ENCODE data around the gene TRIM8. TPM values are rescaled to one million over a fixed set of nuclear protein-coding genes. Genes with fewer than 3 reads are reported as not detected.
A peak's percentile ranks its signal among the peaks of the same experiment; 100 is the strongest.

TRIM8 gene
- total and polyA plus RNA-seq, 2 of the 4 experiments (the other 2 are of a cell fraction): 25.5 to 126 TPM

- H4K20me1 ChIP-seq (ENCODE audit: insufficient read depth, low read length): no peaks in the 10 kb centered on the region
- peak overlapping the region; percentile 68 for H2BK20ac ChIP-seq (ENCODE audit: low read depth, low read length)
- peak overlapping the region; percentile 45 to 64 for H4K8ac ChIP-seq (ENCODE audit: low read depth in 2 of 2, low read length in 2 of 2)
- ATAC-seq (ENCODE audit: low read depth) (peak; percentile 62), DNase-seq (no peak)
- CTCF ChIA-PET: no interaction called here
- H2BK120ac ChIP-seq (ENCODE audit: low read depth, low read length): peak overlapping the region; percentile 91
- intact Hi-C loops (cut with micrococcal nuclease): no loop called here
- H2AFZ ChIP-seq (replicated peaks; ENCODE audit: low read length, poor library complexity): peak overlapping the region; percentile 15
- peak overlapping the region; percentile 43; the same call in 1 of the 2 replicates for H3K4ac ChIP-seq (ENCODE audit: low read depth, low read length)
- no peak overlapping the region for H3K9ac ChIP-seq (ENCODE audit: low read depth, low read length)
- TF ChIP-seq CEBPB (IDR thresholded peaks at IDR 0.05; ENCODE audit: low read depth, low read length): peak; percentile 72; the same call in 1 of the 2 replicates
- TF ChIP-seq USF2 (IDR thresholded peaks at IDR 0.05; ENCODE audit: low read depth, low read length): no peak
- H3K36me3 ChIP-seq (ENCODE audit: control insufficient read depth, insufficient read depth, low read length): peaks cover 29% of the 10 kb centered on the region
- peaks cover 14 to 53% of the 10 kb centered on the region in 2 experiments; a peak in 3 of 4 replicates for H3K79me1 ChIP-seq (ENCODE audit: low read depth in 1 of 2, low read length in 2 of 2)
- peak overlapping the region; percentile 99 for H2AK5ac ChIP-seq (ENCODE audit: low read depth, low read length)
- H3K56ac ChIP-seq (ENCODE audit: extremely low read depth, insufficient read depth, low read length): peak overlapping the region; percentile 26; the same call in 1 of the 2 replicates
- peak overlapping the region; percentile 83 for H3K27ac ChIP-seq (ENCODE audit: insufficient read depth, low read length)
- H3K9me3 ChIP-seq (ENCODE audit: control insufficient read depth, insufficient read depth, low read length): no peaks in the 10 kb centered on the region
- dilution Hi-C loops (cut with HindIII; ENCODE audit: low sequenced_read_pairs, unreplicated experiment): no loop called here
- H2AK9ac ChIP-seq (replicated peaks; ENCODE audit: low read depth, low read length, poor library complexity): peak overlapping the region; percentile 89
- peak overlapping the region; percentile 28 for H4K5ac ChIP-seq (ENCODE audit: low read depth, low read length)
- H3K14ac ChIP-seq (replicated peaks; ENCODE audit: low read depth, low read length): peak overlapping the region; percentile 59
- H2BK15ac ChIP-seq (ENCODE audit: low read depth, low read length): peak overlapping the region; percentile 70; the same call in 2 of the 3 replicates
- H3K4me2 ChIP-seq (ENCODE audit: low read depth, low read length): 0 out of 2 replicates have a peak overlapping the region, but pooled peaks have one; percentile 5
- H2BK5ac ChIP-seq (ENCODE audit: low read depth, low read length, poor library complexity, severe bottlenecking): peak overlapping the region; percentile 86
- no CpG with 5 or more reads among the region's 4 CpGs for WGBS, 2 experiments (ENCODE audit: extremely low coverage in 2 of 2, insufficient read length in 1 of 2)
- H3K9me1 ChIP-seq (ENCODE audit: insufficient read depth, low read length): peaks cover 41% of the 10 kb centered on the region
- H3K18ac ChIP-seq (ENCODE audit: low read depth, low read length): peak overlapping the region; percentile 43
- POLR2A ChIA-PET (ENCODE audit: unreplicated experiment): interaction anchor here (0.6 kb wide), 1 partner anchor 36 kb away, joined by 3 read pairs; no protein-coding TSS in a partner anchor
- H3K4me1 ChIP-seq (ENCODE audit: control insufficient read depth, insufficient read depth, low read length): peaks cover 46% of the 10 kb centered on the region
- H4K91ac ChIP-seq (ENCODE audit: insufficient read depth, low read depth, low read length): peak overlapping the region; percentile 93; the same call in 1 of the 2 replicates
- no peaks in the 10 kb centered on the region for H3K27me3 ChIP-seq (ENCODE audit: control insufficient read depth, insufficient read depth, low read length)
- in situ Hi-C loops (cut with MboI; ENCODE audit: low sequenced_read_pairs): no loop called here
- no peak overlapping the region for H3K4me3 ChIP-seq (ENCODE audit: insufficient read depth, low read depth, low read length)
- no TSS peak for BruUV-seq (replicated peaks)
- H3K23ac ChIP-seq (ENCODE audit: low read depth, low read length): peak overlapping the region; percentile 57; the same call in 1 of the 2 replicates
Observed at GRCh38 chr10:102602272-102603045, 41.8 kb upstream of the TRIM8 start.
